Natural killer cell treated with Interleukin-12 subunit alpha and Interleukin-12 subunit beta and Interleukin-15 and Interleukin-18, amount 100 ng/mL, for 72 hours (primary cell): ENCODE measurements around the gene ZNF597. TPM values are rescaled to one million over a fixed set of nuclear protein-coding genes. Genes with fewer than 3 reads are reported as not detected.
"Not testable (repeated sequence)": the region's sequence is repeated elsewhere in the genome, so short reads cannot be mapped to it uniquely, and the experiment has no call there.

ENCODE experiments used
- ATAC-seq, 2 donors: fragments of 150-1000 bp; cut with Tn5 transposase in 1 of 2; sonication (Bioruptor Pico), chemical (Tn5 transposase) in 1 of 2; 2 replicates each; pipeline ENCODE4 v1.10.0; 2021
- DNase-seq: peaks from one replicate; pipeline ENCODE4 v3.0.0; 2022; ENCODE audit warnings: low spot score
- H3K27ac Mint-ChIP-seq, 2 donors: 1 replicate in 1 of 2; 2 replicates in 1 of 2; pipeline ENCODE4 v1.8.0; 2022; ENCODE audit warnings: mixed read lengths in 2 of 2, mild to moderate bottlenecking in 1 of 2, moderate library complexity in 1 of 2
- H3K27me3 Mint-ChIP-seq, 2 donors: 1 replicate in 1 of 2; 2 replicates in 1 of 2; pipeline ENCODE4 v1.8.0; 2022; ENCODE audit warnings: mixed read lengths in 2 of 2
- H3K36me3 Mint-ChIP-seq: one replicate; pipeline ENCODE4 v1.8.0; 2022; ENCODE audit warnings: mixed read lengths
- H3K4me1 Mint-ChIP-seq, 2 donors: 1 replicate in 1 of 2; 2 replicates in 1 of 2; pipeline ENCODE4 v1.8.0; 2022; ENCODE audit warnings: low read depth in 2 of 2, mixed read lengths in 2 of 2, mild to moderate bottlenecking in 1 of 2
- H3K4me3 Mint-ChIP-seq: one replicate; pipeline ENCODE4 v1.8.0; 2022; ENCODE audit warnings: mixed read lengths
- H3K9me3 Mint-ChIP-seq: 2 replicates; pipeline ENCODE4 v1.8.0; 2022; ENCODE audit warnings: mixed read lengths
- total RNA-seq, 2 donors: library from RNA; stranded (reverse); gene quantifications; one replicate each; pipeline ENCODE4 v1.2.3, GENCODE V29; 2022

Gene ZNF597
- total RNA-seq, 2 donors from 2014 or later, result 2.7 to 2.9 TPM

- ATAC-seq (no peak), DNase-seq (no peak)
- Mint-ChIP-seq H3K9me3 (no peaks in the 10 kb centered on the region), H3K27me3 (no peaks in the 10 kb centered on the region), H3K36me3 (peaks cover 10% of the 10 kb centered on the region), H3K4me3 (no peak overlapping the region), H3K27ac (peak overlapping the region in 1 of 2 donors; percentile 57), H3K4me1 (peaks cover 0 to 15% of the 10 kb centered on the region in 2 donors)
These were observed 38.7 kb upstream of the ZNF597 start for GRCh38 chr16:3481696-3482658.

GRCh38 chr16:3480901-3481695 lies 37.8 kb upstream of the ZNF597 start:
- no peak overlapping the region for H3K4me3 Mint-ChIP-seq
- no peaks in the 10 kb centered on the region for H3K27me3 Mint-ChIP-seq
- ATAC-seq (no peak), DNase-seq (no peak)
- H3K36me3 Mint-ChIP-seq, result peaks cover 10% of the 10 kb centered on the region
- no peak overlapping the region for H3K27ac Mint-ChIP-seq
- H3K4me1 Mint-ChIP-seq, result peaks cover 0 to 15% of the 10 kb centered on the region in 2 donors
- H3K9me3 Mint-ChIP-seq, result no peaks in the 10 kb centered on the region

GRCh38 chr16:3479654-3480216 lies 36.4 kb upstream of the ZNF597 start:
- Mint-ChIP-seq H3K36me3 (peaks cover 10% of the 10 kb centered on the region), H3K27me3 (no peaks in the 10 kb centered on the region), H3K4me1 (peaks cover 0 to 24% of the 10 kb centered on the region in 2 donors), H3K27ac (peak overlapping the region in 1 of 2 donors; percentile 23), H3K4me3 (no peak overlapping the region), H3K9me3 (no peaks in the 10 kb centered on the region)
- ATAC-seq, result peak in 1 of 2 donors; percentile 56
- no peak for DNase-seq

GRCh38 chr16:3478242-3478925 lies 35.1 kb upstream of the ZNF597 start:
- H3K36me3 Mint-ChIP-seq, result peaks cover 9% of the 10 kb centered on the region
- ATAC-seq, result no peak

GRCh38 chr16:3476409-3476808 lies 33.1 kb upstream of the ZNF597 start:
- Mint-ChIP-seq H3K4me3 (no peak overlapping the region), H3K36me3 (peaks cover 8% of the 10 kb centered on the region), H3K9me3 (no peaks in the 10 kb centered on the region), H3K27ac (peak overlapping the region in 1 of 2 donors; percentile 48), H3K4me1 (peaks cover 12 to 37% of the 10 kb centered on the region in 2 donors), H3K27me3 (no peaks in the 10 kb centered on the region)
- DNase-seq (no peak), ATAC-seq (no peak)

More at GRCh38 chr16:3478242-3478925, 35.1 kb upstream of the ZNF597 start:
- no peak for DNase-seq
- Mint-ChIP-seq H3K27me3 (no peaks in the 10 kb centered on the region), H3K4me3 (no peak overlapping the region), H3K4me1 (peaks cover 2 to 26% of the 10 kb centered on the region in 2 donors), H3K27ac (peak overlapping the region in 1 of 2 donors; percentile 59), H3K9me3 (no peaks in the 10 kb centered on the region)

- no peaks in the 10 kb centered on the region for H3K27me3 Mint-ChIP-seq
- H3K36me3 Mint-ChIP-seq, result peaks cover 8% of the 10 kb centered on the region
- peak overlapping the region in 1 of 2 donors; percentile 57 for H3K27ac Mint-ChIP-seq
- H3K4me3 Mint-ChIP-seq, result no peak overlapping the region
- ATAC-seq, result no peak
- no peak for DNase-seq
- peaks cover 12 to 36% of the 10 kb centered on the region in 2 donors for H3K4me1 Mint-ChIP-seq
- H3K9me3 Mint-ChIP-seq, result no peaks in the 10 kb centered on the region
These were observed 32.5 kb upstream of the ZNF597 start for GRCh38 chr16:3475604-3476375.

GRCh38 chr16:3474870-3475269 lies 31.6 kb upstream of the ZNF597 start:
- Mint-ChIP-seq H3K4me1 (peaks cover 12 to 38% of the 10 kb centered on the region in 2 donors), H3K27ac (peak overlapping the region in 1 of 2 donors; percentile 57)
- H3K27me3 Mint-ChIP-seq, ATAC-seq, H3K36me3 Mint-ChIP-seq, H3K4me3 Mint-ChIP-seq, DNase-seq, H3K9me3 Mint-ChIP-seq: not testable (repeated sequence)

- H3K36me3 Mint-ChIP-seq, result peaks cover 8% of the 10 kb centered on the region
- no peaks in the 10 kb centered on the region for H3K27me3 Mint-ChIP-seq
- ATAC-seq (no peak), DNase-seq (no peak)
- no peaks in the 10 kb centered on the region for H3K9me3 Mint-ChIP-seq
- peaks cover 12 to 43% of the 10 kb centered on the region in 2 donors for H3K4me1 Mint-ChIP-seq
- no peak overlapping the region for H3K4me3 Mint-ChIP-seq
- no peak overlapping the region for H3K27ac Mint-ChIP-seq
These were observed 31.0 kb upstream of the ZNF597 start for GRCh38 chr16:3474136-3474779.

- ATAC-seq, result not testable (repeated sequence)
These were observed 30.3 kb upstream of the ZNF597 start for GRCh38 chr16:3473596-3473943.

GRCh38 chr16:3472878-3473595 lies 29.7 kb upstream of the ZNF597 start:
- Mint-ChIP-seq H3K27me3 (no peaks in the 10 kb centered on the region), H3K4me3 (peak overlapping the region; percentile 31), H3K9me3 (no peaks in the 10 kb centered on the region), H3K36me3 (peaks cover 8% of the 10 kb centered on the region), H3K27ac (peak overlapping the region; percentile 32 to 48), H3K4me1 (peaks cover 17 to 46% of the 10 kb centered on the region in 2 donors)
- ATAC-seq (peak in 1 of 2 donors; percentile 47), DNase-seq (no peak)

More at GRCh38 chr16:3473596-3473943, 30.3 kb upstream of the ZNF597 start:
- H3K4me1 Mint-ChIP-seq, result peaks cover 12 to 45% of the 10 kb centered on the region in 2 donors
- H3K4me3 Mint-ChIP-seq, H3K36me3 Mint-ChIP-seq, H3K9me3 Mint-ChIP-seq, H3K27ac Mint-ChIP-seq, H3K27me3 Mint-ChIP-seq, DNase-seq: not testable (repeated sequence)

GRCh38 chr16:3471518-3472176 lies 28.3 kb upstream of the ZNF597 start:
- ATAC-seq (no peak), DNase-seq (no peak)
- H3K4me3 Mint-ChIP-seq, result no peak overlapping the region
- no peaks in the 10 kb centered on the region for H3K27me3 Mint-ChIP-seq
- H3K4me1 Mint-ChIP-seq, result peaks cover 31 to 60% of the 10 kb centered on the region in 2 donors
- H3K36me3 Mint-ChIP-seq, result peaks cover 8% of the 10 kb centered on the region
- H3K27ac Mint-ChIP-seq, result peak overlapping the region in 1 of 2 donors; percentile 69
- no peaks in the 10 kb centered on the region for H3K9me3 Mint-ChIP-seq
